Neuronal stem cell (in vitro differentiated cells): ENCODE results near the gene MRPS35.

Experiments
- DNase-seq: peaks from one replicate; pipeline ENCODE4 v3.0.0-alpha.2; 2013; ENCODE audit warnings: low spot score
- H2AFZ ChIP-seq: one replicate; pipeline ENCODE4 v1.6.1; 2013; ENCODE audit warnings: mild to moderate bottlenecking, low read length, inconsistent platforms
- H2AK5ac ChIP-seq: 2 replicates; pipeline ENCODE4 v1.6.1; 2013; ENCODE audit warnings: low read depth, mild to moderate bottlenecking, inconsistent platforms, low read length, moderate library complexity, mixed read lengths
- H2BK120ac ChIP-seq: 2 replicates; pipeline ENCODE4 v1.6.1; 2013; ENCODE audit warnings: low read depth, mild to moderate bottlenecking, inconsistent platforms, low read length, moderate library complexity, mixed read lengths
- H2BK12ac ChIP-seq: one replicate; pipeline ENCODE4 v1.6.1; 2013; ENCODE audit warnings: low read length, inconsistent platforms
- H2BK15ac ChIP-seq: 2 replicates; pipeline ENCODE4 v1.6.1; 2013; ENCODE audit warnings: mild to moderate bottlenecking, low read length, inconsistent platforms, mixed read lengths
- H2BK5ac ChIP-seq: one replicate; pipeline ENCODE4 v1.6.1; 2013; ENCODE audit warnings: inconsistent platforms, mild to moderate bottlenecking, low read length, moderate library complexity
- H3K14ac ChIP-seq: one replicate; pipeline ENCODE4 v1.6.1; 2013; ENCODE audit warnings: low read length, inconsistent platforms
- H3K18ac ChIP-seq: 2 replicates; pipeline ENCODE4 v1.6.1; 2013; ENCODE audit warnings: low read length, inconsistent platforms
- H3K23ac ChIP-seq: 2 replicates; pipeline ENCODE4 v1.6.1; 2013; ENCODE audit warnings: low read depth, mild to moderate bottlenecking, mixed read lengths, low read length, inconsistent platforms; ENCODE audit not compliant: poor library complexity
- H3K27ac ChIP-seq: replicated peaks from 3 replicates; pipeline ENCODE4 v1.5.1; 2013; ENCODE audit warnings: low read length, inconsistent platforms
- H3K27me3 ChIP-seq, 3 experiments: 2 replicates each; pipeline ENCODE4 v1.6.1; 2013; ENCODE audit warnings: low read length in 3 of 3, mild to moderate bottlenecking in 2 of 3, inconsistent platforms in 1 of 3, low read depth in 1 of 3, mixed read lengths in 1 of 3, moderate library complexity in 1 of 3; ENCODE audit not compliant: control insufficient read depth in 3 of 3, insufficient read depth in 3 of 3
- H3K36me3 ChIP-seq, 2 donors: replicated peaks in 1 of 2; 2 replicates each; pipeline ENCODE4 v1.6.1; 2013; ENCODE audit warnings: low read length in 2 of 2; ENCODE audit not compliant: control insufficient read depth in 2 of 2, insufficient read depth in 2 of 2
- H3K4ac ChIP-seq: 2 replicates; pipeline ENCODE4 v1.6.1; 2013; ENCODE audit warnings: inconsistent platforms, mild to moderate bottlenecking, low read length, moderate library complexity
- H3K4me1 ChIP-seq, 2 donors: 1 replicate in 1 of 2; 2 replicates in 1 of 2; pipeline ENCODE4 v1.6.1; 2013; ENCODE audit warnings: low read length in 2 of 2, low read depth in 1 of 2; ENCODE audit not compliant: control insufficient read depth in 2 of 2, insufficient read depth in 1 of 2
- H3K4me2 ChIP-seq: one replicate; pipeline ENCODE4 v1.6.1; 2013; ENCODE audit warnings: mild to moderate bottlenecking, low read length, inconsistent platforms; ENCODE audit not compliant: insufficient read depth, poor library complexity, severe bottlenecking
- H3K4me3 ChIP-seq, 2 donors: 2 replicates each; pipeline ENCODE4 v1.5.1; 2013; ENCODE audit warnings: low read length in 2 of 2, mild to moderate bottlenecking in 2 of 2, inconsistent platforms in 1 of 2, moderate library complexity in 1 of 2
- H3K79me1 ChIP-seq: one replicate; pipeline ENCODE4 v1.6.1; 2013; ENCODE audit warnings: low read depth, mild to moderate bottlenecking, inconsistent platforms, low read length, moderate library complexity
- H3K9ac ChIP-seq: one replicate; pipeline ENCODE4 v1.6.1; 2013; ENCODE audit warnings: mild to moderate bottlenecking, low read depth, low read length, inconsistent platforms; ENCODE audit not compliant: poor library complexity
- H3K9me3 ChIP-seq, 2 donors: replicated peaks in 1 of 2; 2 replicates each; pipeline versions ENCODE3 to v1.6.1; 2013; ENCODE audit warnings: low read length in 2 of 2, mild to moderate bottlenecking in 2 of 2, inconsistent platforms in 1 of 2, low read depth in 1 of 2, mixed read lengths in 1 of 2, moderate library complexity in 1 of 2; ENCODE audit not compliant: control insufficient read depth in 2 of 2, insufficient read depth in 1 of 2
- H4K8ac ChIP-seq: one replicate; pipeline ENCODE4 v1.6.1; 2013; ENCODE audit warnings: low read depth, mild to moderate bottlenecking, inconsistent platforms, low read length, moderate library complexity
- H4K91ac ChIP-seq: one replicate; pipeline ENCODE4 v1.6.1; 2013; ENCODE audit warnings: low read length, low read depth, mild to moderate bottlenecking, inconsistent platforms; ENCODE audit not compliant: poor library complexity
- WGBS, 2 donors: extraction: QIAGEN DNeasy Blood & Tissue Kit; methylation state at CpG; one replicate each; pipeline ENCODE4 v1.1.7; 2013; ENCODE audit warnings: missing lambda C conversion rate in 2 of 2, mixed read lengths in 1 of 2; ENCODE audit not compliant: insufficient read length in 2 of 2, insufficient replicate concordance in 1 of 2; ENCODE audit errors: extremely low coverage in 2 of 2; 5-methylcytosine and 5-hydroxymethylcytosine counted together

The MRPS35 gene

DNA sequence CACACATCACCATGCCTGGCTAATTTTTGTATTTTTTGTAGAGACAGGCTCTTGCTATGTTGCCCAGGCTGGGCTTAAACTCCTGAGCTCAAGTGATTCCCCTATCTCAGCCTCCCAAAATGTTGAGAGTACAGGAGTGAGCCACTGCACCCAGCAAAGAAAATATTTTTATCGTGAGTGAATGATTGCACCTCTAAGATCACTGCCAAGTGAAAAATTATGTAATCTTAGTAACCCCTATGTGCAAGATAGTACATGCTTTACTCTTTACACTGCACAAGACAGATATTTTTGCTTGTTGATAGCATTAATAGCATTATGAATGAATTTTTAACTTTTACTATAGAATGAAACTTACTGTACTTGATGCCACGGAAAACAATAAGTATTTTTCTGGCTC lies 3.4 kb upstream of the MRPS35 start:
- WGBS, 2 donors, result no CpG with 5 or more reads among the region's 2 CpGs
- Histone ChIP-seq H3K4me1 (peaks cover 0 to 2% of the 10 kb centered on the region in 2 donors), H3K4me3 (no peak overlapping the region), H2BK5ac (no peak overlapping the region), H2BK120ac (no peak overlapping the region), H2BK15ac (no peak overlapping the region), H3K27ac (no peak overlapping the region), H3K4me2 (no peak overlapping the region), H3K36me3 (no peaks in the 10 kb centered on the region), H3K23ac (no peak overlapping the region), H3K4ac (no peak overlapping the region), H3K27me3 (no peaks in the 10 kb centered on the region), H3K79me1 (no peaks in the 10 kb centered on the region), H3K9ac (no peak overlapping the region), H4K91ac (no peak overlapping the region), H2AK5ac (no peak overlapping the region), H3K9me3 (peaks cover 2 to 3% of the 10 kb centered on the region in 2 donors), H2BK12ac (no peak overlapping the region), H3K18ac (no peak overlapping the region), H2AFZ (no peak overlapping the region), H3K14ac (no peak overlapping the region), H4K8ac (no peak overlapping the region)
- DNase-seq, result no peak

DNA sequence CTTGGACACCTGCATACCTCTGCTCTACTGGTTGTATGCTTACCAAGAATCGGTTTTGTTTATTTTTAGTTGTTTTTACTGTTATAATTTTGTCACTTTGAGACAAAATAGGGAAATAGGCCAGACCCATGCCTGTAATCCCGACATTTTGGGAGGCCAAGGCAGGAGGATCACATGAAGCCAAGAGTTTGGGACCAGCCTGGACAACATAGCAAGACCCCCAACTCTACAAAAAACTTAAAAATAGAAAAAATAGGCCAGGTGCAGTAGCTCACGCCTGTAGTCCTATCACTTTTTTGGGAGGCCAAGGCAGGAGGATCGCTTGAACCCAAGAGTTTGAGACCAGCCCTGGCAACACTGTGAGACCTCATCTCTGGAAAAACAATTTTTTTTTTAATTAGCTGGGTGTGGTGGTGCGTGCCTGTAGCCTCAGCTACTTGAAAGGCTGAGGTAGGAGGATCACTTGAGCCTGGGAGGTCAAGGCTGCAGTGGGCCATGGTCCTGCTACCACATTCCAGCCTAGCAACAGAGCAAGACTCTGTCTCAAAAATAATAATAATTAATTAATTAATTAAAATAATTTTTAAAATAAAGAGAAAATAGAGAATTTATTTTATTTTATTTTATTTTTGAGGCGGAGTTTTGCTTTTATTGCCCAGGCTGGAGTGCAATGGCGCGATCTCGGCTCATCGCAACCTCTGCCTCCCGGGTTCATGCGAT lies 1.3 kb upstream of the MRPS35 start:
- Histone ChIP-seq H3K27me3 (no peaks in the 10 kb centered on the region), H2AFZ (no peak overlapping the region), H3K4me2 (no peak overlapping the region), H3K18ac (no peak overlapping the region), H2AK5ac (no peak overlapping the region), H3K36me3 (peaks cover 0 to 18% of the 10 kb centered on the region in 2 donors), H3K23ac (no peak overlapping the region), H3K14ac (no peak overlapping the region), H3K79me1 (no peaks in the 10 kb centered on the region), H3K9ac (no peak overlapping the region), H3K27ac (no peak overlapping the region), H3K4me1 (peaks cover 0 to 2% of the 10 kb centered on the region in 2 donors), H3K4ac (no peak overlapping the region), H2BK5ac (no peak overlapping the region), H4K91ac (no peak overlapping the region), H2BK120ac (no peak overlapping the region), H3K9me3 (peaks cover 2 to 3% of the 10 kb centered on the region in 2 donors), H3K4me3 (no peak overlapping the region), H2BK15ac (no peak overlapping the region), H4K8ac (no peak overlapping the region), H2BK12ac (no peak overlapping the region)
- DNase-seq, result no peak
- no CpG with 5 or more reads among the region's 12 CpGs for WGBS, 2 donors

DNA sequence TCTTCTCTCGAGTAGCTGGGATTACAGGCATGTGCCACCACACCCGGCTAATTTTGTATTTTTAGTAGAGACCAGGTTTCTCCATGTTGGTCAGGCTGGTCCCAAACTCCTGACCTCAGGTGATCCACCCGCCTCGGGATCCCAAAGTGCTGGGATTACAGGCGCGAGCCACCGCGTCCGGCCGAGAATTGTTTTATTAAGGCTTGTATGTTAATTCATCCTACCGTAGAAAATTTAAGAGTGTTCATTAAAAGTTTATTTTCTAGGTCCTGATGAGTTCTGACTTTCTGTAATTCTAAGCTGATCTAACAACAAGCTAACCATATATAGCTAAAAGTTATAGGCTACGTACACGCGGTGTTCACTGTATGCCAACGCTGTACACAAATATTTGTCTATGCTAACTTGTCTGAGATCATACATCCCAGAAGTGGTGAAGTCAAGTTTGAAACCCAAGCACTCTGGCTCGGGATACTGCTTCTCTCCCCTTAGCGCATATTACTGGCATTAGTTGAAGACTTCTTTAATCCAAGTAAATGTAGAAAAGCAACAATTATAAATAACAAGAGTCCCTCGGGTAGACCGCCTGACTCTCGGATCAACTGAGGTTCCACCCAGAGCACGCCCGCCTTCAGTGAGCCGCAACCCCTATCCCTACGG lies 570 bp upstream of the MRPS35 start:
- Histone ChIP-seq H2BK120ac (no peak overlapping the region), H3K27ac (no peak overlapping the region), H2BK12ac (no peak overlapping the region), H2AFZ (peak overlapping the region; percentile 93), H3K9ac (no peak overlapping the region), H3K4me1 (peaks cover 0 to 2% of the 10 kb centered on the region in 2 donors), H3K4me2 (peak overlapping the region; percentile 85), H4K91ac (no peak overlapping the region), H3K4me3 (peak overlapping the region; percentile 75 to 94), H2BK5ac (no peak overlapping the region), H3K23ac (no peak overlapping the region), H3K36me3 (peaks cover 0 to 24% of the 10 kb centered on the region in 2 donors), H3K4ac (no peak overlapping the region), H3K79me1 (no peaks in the 10 kb centered on the region), H3K9me3 (peaks cover 2 to 3% of the 10 kb centered on the region in 2 donors), H3K18ac (no peak overlapping the region), H4K8ac (no peak overlapping the region), H3K14ac (no peak overlapping the region), H2AK5ac (no peak overlapping the region), H2BK15ac (no peak overlapping the region), H3K27me3 (no peaks in the 10 kb centered on the region)
- WGBS, 2 donors, result no CpG with 5 or more reads among the region's 24 CpGs
- DNase-seq, result no peak

DNA sequence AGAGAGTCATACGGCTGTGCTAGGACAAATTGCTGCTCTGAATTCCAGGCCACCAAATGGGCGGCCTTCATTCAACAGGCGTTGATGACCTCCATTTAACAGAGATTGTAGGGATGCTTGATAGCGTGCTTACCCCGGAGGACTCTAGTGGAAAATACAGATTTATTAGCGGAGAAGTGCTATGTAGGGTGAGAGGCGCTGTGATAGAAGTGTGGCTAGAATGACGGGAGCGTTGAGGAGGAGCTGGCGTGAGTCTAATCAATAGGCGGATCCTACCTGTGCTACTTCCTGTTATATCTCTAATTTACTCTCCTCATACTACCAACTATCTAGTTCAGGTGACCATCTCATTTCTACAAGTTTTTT lies 668 bp downstream of the MRPS35 start:
- DNase-seq, result no peak

More for the DNA sequence above, 668 bp downstream of the MRPS35 start:
- H3K4me2 ChIP-seq, result peak overlapping the region; percentile 85
- peak overlapping the region; percentile 97 for H3K9ac ChIP-seq
- H3K4ac ChIP-seq, result no peak overlapping the region
- no peak overlapping the region for H2BK12ac ChIP-seq
- H3K4me1 ChIP-seq, result peaks cover 0 to 2% of the 10 kb centered on the region in 2 donors
- peak overlapping the region; percentile 75 to 94 for H3K4me3 ChIP-seq
- H2AK5ac ChIP-seq, result no peak overlapping the region
- H3K23ac ChIP-seq, result no peak overlapping the region
- peaks cover 2 to 37% of the 10 kb centered on the region in 2 donors for H3K36me3 ChIP-seq
- H3K27ac ChIP-seq, result no peak overlapping the region
- no CpG with 5 or more reads among the region's 11 CpGs for WGBS, 2 donors
- H4K8ac ChIP-seq, result no peak overlapping the region
- no peaks in the 10 kb centered on the region for H3K27me3 ChIP-seq
- no peaks in the 10 kb centered on the region for H3K79me1 ChIP-seq
- no peak overlapping the region for H2BK15ac ChIP-seq
- H4K91ac ChIP-seq, result no peak overlapping the region
- no peak overlapping the region for H2BK120ac ChIP-seq
- peak overlapping the region; percentile 93 for H2AFZ ChIP-seq
- no peak overlapping the region for H2BK5ac ChIP-seq
- no peak overlapping the region for H3K14ac ChIP-seq
- peaks cover 0 to 3% of the 10 kb centered on the region in 2 donors for H3K9me3 ChIP-seq
- no peak overlapping the region for H3K18ac ChIP-seq
